Fibroblast of the aortic adventitia (primary cell): ENCODE data around the gene BATF3. TPM values are rescaled to one million over a fixed set of nuclear protein-coding genes. Genes with fewer than 3 reads are reported as not detected.
A peak's percentile ranks its signal among the peaks of the same experiment; 100 is the strongest.

Experiments
- DNase-seq: peaks from one replicate; pipeline ENCODE4 v3.0.0-alpha.2; 2010; ENCODE audit warnings: low read depth
- H3K4me3 ChIP-seq: 2 replicates; pipeline ENCODE4 v1.5.1; 2011; ENCODE audit warnings: low read depth, mild to moderate bottlenecking, control low read depth, low read length, moderate library complexity
- CTCF ChIP-seq: IDR thresholded peaks from 2 replicates; pipeline ENCODE4 v1.5.1; 2011; ENCODE audit warnings: mild to moderate bottlenecking, low read length, control low read depth, inconsistent platforms; ENCODE audit not compliant: insufficient read depth
- total RNA-seq: library from RNA; depleted of rRNA; stranded (reverse); fragments of >200 nt; gene quantifications from 2 replicates; pipeline ENCODE4 v1.2.3, GENCODE V29; 2012; ENCODE audit warnings: low replicate concordance

Gene BATF3
- 4.8 TPM in 1 of 2 replicates, not detected in the other for total RNA-seq

- H3K4me3 ChIP-seq: peak within 1 kb of the TSS; percentile 60
- DNase-seq: no peak
- no peak for TF ChIP-seq CTCF
These were observed at the start of gene BATF3 for GRCh38 chr1:212699625-212700222. Gene BATF3, minus strand, starts transcription at chr1:212699840. Its CDS starts 78 bp downstream, at chr1:212699762.

- no peak for TF ChIP-seq CTCF
- no peak for DNase-seq
- no peak overlapping the region for H3K4me3 ChIP-seq
These were observed 46.9 kb upstream of the BATF3 start for GRCh38 chr1:212746546-212746945.

- H3K4me3 ChIP-seq: no peak overlapping the region
- TF ChIP-seq CTCF: no peak
- DNase-seq: no peak
These were observed 45.7 kb upstream of the BATF3 start for GRCh38 chr1:212745303-212745702.

GRCh38 chr1:212743901-212744475 is 44.3 kb upstream of the BATF3 start:
- no peak for TF ChIP-seq CTCF
- H3K4me3 ChIP-seq: no peak overlapping the region
- no peak for DNase-seq

- no peak for TF ChIP-seq CTCF
- H3K4me3 ChIP-seq: no peak overlapping the region
- DNase-seq: peak; percentile 49
These were observed 38.7 kb upstream of the BATF3 start for GRCh38 chr1:212738330-212738729.

GRCh38 chr1:212737559-212737958 is 37.9 kb upstream of the BATF3 start:
- no peak for TF ChIP-seq CTCF
- H3K4me3 ChIP-seq: no peak overlapping the region
- DNase-seq: no peak
